ENCODE results near the gene TBC1D7. TPM values are rescaled to one million over a fixed set of nuclear protein-coding genes. Genes with fewer than 3 reads are reported as not detected.

TBC1D7 gene
- total RNA-seq: 16.9 and 26.3 TPM in 2 replicates

DNA sequence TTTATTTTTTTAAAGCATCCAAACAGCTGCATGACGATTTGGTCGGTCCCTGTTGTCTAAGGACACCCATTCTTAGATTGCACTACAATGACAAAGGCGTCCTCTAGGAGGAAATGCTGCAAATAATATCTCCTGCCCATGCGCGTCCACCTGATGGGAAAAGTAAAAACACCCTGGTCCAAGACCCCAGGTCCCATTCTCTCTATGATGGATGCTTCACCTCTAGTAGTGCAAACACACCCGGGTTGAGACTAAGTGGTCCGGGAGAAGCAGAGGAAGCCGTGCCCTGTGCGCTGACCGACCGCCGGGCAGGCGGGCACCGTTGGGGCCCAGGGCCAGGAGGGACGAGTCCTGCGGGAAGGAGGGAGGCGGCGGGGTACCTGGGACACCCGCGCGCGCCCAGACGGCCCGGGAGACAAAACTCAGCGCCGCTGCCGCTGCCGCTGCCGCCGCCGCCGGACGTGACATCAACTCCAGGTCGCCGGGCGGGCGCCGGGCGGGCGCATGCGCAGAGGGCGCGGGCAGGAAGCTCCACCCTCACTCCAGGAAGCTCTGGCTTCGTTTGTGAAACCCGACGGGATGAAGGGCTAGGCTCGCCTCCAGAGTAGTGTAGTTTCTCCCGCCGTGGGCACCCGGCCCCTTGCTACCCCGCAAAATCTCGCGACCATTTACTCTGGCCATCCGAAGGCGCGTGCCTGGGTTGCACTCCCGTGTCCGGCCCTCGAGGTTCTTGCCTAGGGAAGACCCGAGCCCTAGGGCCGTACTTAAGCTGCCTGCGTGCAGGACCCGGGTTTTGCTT is at the start of gene TBC1D7:
TBC1D7 (minus strand) TSS at position 462 of the 799 bp plus-strand sequence. CDS start 1,639 bp downstream, outside the sequence.

Other genes starting within 250 kb of the TBC1D7 start
- gene GFOD1, start 159.1 kb upstream of the TBC1D7 start, total RNA-seq: 6.5 and 8.2 TPM in 2 replicates
- 6.1 and 8.7 TPM in 2 replicates for gene SIRT5, start 246.1 kb upstream of the TBC1D7 start, total RNA-seq